C4-2B (cell line): ENCODE measurements around the gene CPSF7.

Experiments
- CTCF ChIP-seq: fragments of 450-650 bp; conservative IDR thresholded peaks from 2 replicates; pipeline ENCODE4 v1.5.1; 2017; ENCODE audit warnings: mild to moderate bottlenecking
- ZFX ChIP-seq: fragments of 450-650 bp; IDR thresholded peaks from 2 replicates; pipeline ENCODE4 v1.6.1; 2017

GRCh38 chr11:61353131-61354067, 76.4 kb downstream of the CPSF7 start:
- TF ChIP-seq CTCF: no peak
- no peak for TF ChIP-seq ZFX
